HepG2 (cell line): ENCODE measurements around the gene GPM6B. TPM values are rescaled to one million over a fixed set of nuclear protein-coding genes. Genes with fewer than 3 reads are reported as not detected.

Experiments used
- MLXIP ChIP-seq: sonication (generic); formaldehyde crosslinking; IDR thresholded peaks from 2 replicates; pipeline ENCODE4 v1.9.0; 2021; ENCODE audit warnings: missing genetic modification reagents, borderline replicate concordance
- TAF1 ChIP-seq: sonication (generic); formaldehyde crosslinking; IDR thresholded peaks from 2 replicates; pipeline ENCODE4 v1.4.0; 2020; ENCODE audit warnings: missing genetic modification reagents
- TFE3 ChIP-seq: IDR thresholded peaks from 2 replicates; pipeline ENCODE4 v1.6.1; 2016
- ZNF33B ChIP-seq: sonication (generic); formaldehyde crosslinking; IDR thresholded peaks from 2 replicates; pipeline ENCODE4 v1.5.1; 2020; ENCODE audit warnings: mild to moderate bottlenecking, missing genetic modification reagents
- polyA plus RNA-seq, 8 experiments: library from polyadenylated mRNA; depleted of rRNA in 3 of 8; stranded (reverse) in 7 of 8; unstranded in 1 of 8; fragments of >200 nt; fragmentation: Illumina TruSeq in 4 of 8; extraction: Trizol in 4 of 8; gene quantifications; 2 replicates each; pipeline versions ENCODE4 v1.2.1 to v1.2.3, GENCODE V29; 2011 to 2016; ENCODE audit warnings: low read depth in 4 of 8, missing spikeins in 1 of 8, mixed read lengths in 1 of 8; ENCODE audit not compliant: insufficient read depth in 1 of 8
- total RNA-seq, 5 experiments: library from RNA; depleted of rRNA; stranded (reverse); fragments of >200 nt; fragmentation: Illumina TruSeq; extraction: Trizol; gene quantifications; 2 replicates each; pipeline ENCODE4 v1.2.3, GENCODE V29; 2016; ENCODE audit warnings: low read depth in 1 of 5
- TF ChIP-seq, protein P1 (sequence below): sonication (generic); formaldehyde crosslinking; IDR thresholded peaks from 2 replicates; pipeline ENCODE4 v1.8.0; 2022; ENCODE audit warnings: mild to moderate bottlenecking, missing genetic modification reagents, borderline replicate concordance

The GPM6B gene
- total and polyA plus RNA-seq, 2 of the 13 experiments (the other 11 are each of a cell fraction or from before 2014, with no cell fraction given) = not detected

DNA sequence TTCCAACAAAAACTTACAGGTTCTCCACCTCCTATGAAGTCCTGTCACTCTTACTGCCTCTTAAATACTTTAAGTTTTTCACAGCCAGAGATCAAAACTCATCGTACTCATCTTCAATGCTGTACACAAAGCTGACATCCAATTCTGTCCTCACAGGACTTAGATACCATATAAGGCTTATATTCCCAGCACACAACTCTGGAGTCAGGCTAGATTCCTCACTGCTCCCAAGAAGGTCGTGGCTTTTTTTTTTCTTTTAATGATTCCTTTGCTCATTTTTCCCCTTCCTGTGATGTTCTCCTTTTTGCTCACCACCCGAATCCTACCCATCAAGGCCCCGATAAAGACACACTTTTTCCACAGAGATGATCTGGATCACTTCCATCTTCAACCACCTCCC lies 83.4 kb downstream of the GPM6B start (continued):
- TF ChIP-seq, protein P1, sequence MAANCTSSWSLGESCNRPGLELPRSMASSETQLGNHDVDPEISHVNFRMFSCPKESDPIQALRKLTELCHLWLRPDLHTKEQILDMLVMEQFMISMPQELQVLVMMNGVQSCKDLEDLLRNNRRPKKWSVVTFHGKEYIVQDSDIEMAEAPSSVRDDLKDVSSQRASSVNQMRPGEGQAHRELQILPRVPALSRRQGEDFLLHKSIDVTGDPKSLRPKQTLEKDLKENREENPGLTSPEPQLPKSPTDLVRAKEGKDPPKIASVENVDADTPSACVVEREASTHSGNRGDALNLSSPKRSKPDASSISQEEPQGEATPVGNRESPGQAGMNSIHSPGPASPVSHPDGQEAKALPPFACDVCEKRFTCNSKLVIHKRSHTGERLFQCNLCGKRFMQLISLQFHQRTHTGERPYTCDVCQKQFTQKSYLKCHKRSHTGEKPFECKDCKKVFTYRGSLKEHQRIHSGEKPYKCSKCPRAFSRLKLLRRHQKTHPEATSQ (CRISPR knock-in tag) = no peak
- TF ChIP-seq MLXIP = no peak
- no peak for TF ChIP-seq ZNF33B (CRISPR knock-in tag)
- no peak for TF ChIP-seq TFE3
- no peak for TF ChIP-seq TAF1 (CRISPR knock-in tag)
- TF ChIP-seq, all 625 proteins: peak for 0
